A673 (cell line): ENCODE data around the gene RANGRF. TPM values are rescaled to one million over a fixed set of nuclear protein-coding genes. Genes with fewer than 3 reads are reported as not detected.

Experiments
- BruUV-seq: library from RNA; stranded (reverse); fragments of 400-500 nt; replicated peaks from 2 replicates; lab custom pipeline; 2021; lab: Mats Ljungman, UMichigan
- CTCF ChIA-PET: fragments of 300-600 bp; sonication (Branson Sonifier 250); formaldehyde crosslinking; loops from one replicate; lab custom pipeline; 2022; ENCODE audit warnings: antibody characterized with exemption; lab: Charles Lee
- POLR2A ChIA-PET: fragments of 300-600 bp; sonication (Branson Sonifier 250); formaldehyde crosslinking; loops from one replicate; lab custom pipeline; 2022; ENCODE audit warnings: antibody characterized with exemption; ENCODE audit not compliant: low non-redundant PET; lab: Charles Lee
- DNase-seq: peaks from one replicate; pipeline ENCODE4 v3.0.0-alpha.2; 2015; ENCODE audit warnings: low spot score
- H3K27ac ChIP-seq: fragments of 200-600 bp; sonication (generic); 2 replicates; pipeline ENCODE4 v1.5.1; 2016; ENCODE audit warnings: mixed run types, low read depth, mild to moderate bottlenecking, mixed read lengths, antibody characterized with exemption, low read length; ENCODE audit not compliant: poor library complexity, severe bottlenecking
- H3K27me3 ChIP-seq: fragments of 200-600 bp; sonication (generic); replicated peaks from 2 replicates; pipeline ENCODE4 v1.6.1; 2017; ENCODE audit warnings: mixed run types, low read depth, mild to moderate bottlenecking, mixed read lengths, antibody characterized with exemption, low read length; ENCODE audit not compliant: insufficient read depth, poor library complexity
- H3K36me3 ChIP-seq: fragments of 200-600 bp; sonication (generic); 2 replicates; pipeline ENCODE4 v1.6.1; 2016; ENCODE audit warnings: mixed run types, mild to moderate bottlenecking, mixed read lengths, antibody characterized with exemption, low read length; ENCODE audit not compliant: insufficient read depth, poor library complexity, severe bottlenecking
- H3K4me1 ChIP-seq: fragments of 200-600 bp; sonication (generic); 2 replicates; pipeline ENCODE4 v1.6.1; 2017; ENCODE audit warnings: mixed run types, mild to moderate bottlenecking, mixed read lengths, antibody characterized with exemption, low read length; ENCODE audit not compliant: insufficient read depth, poor library complexity, severe bottlenecking
- H3K4me3 ChIP-seq: fragments of 200-600 bp; sonication (generic); 2 replicates; pipeline ENCODE4 v1.5.1; 2016; ENCODE audit warnings: low read depth, mixed run types, mild to moderate bottlenecking, mixed read lengths, low read length; ENCODE audit not compliant: poor library complexity, severe bottlenecking
- H3K9me3 ChIP-seq: fragments of 200-600 bp; sonication (generic); 2 replicates; pipeline ENCODE4 v1.6.1; 2016; ENCODE audit warnings: mixed run types, low read depth, mild to moderate bottlenecking, mixed read lengths, antibody characterized with exemption, low read length; ENCODE audit not compliant: poor library complexity, severe bottlenecking
- EZH2 ChIP-seq: fragments of 200-600 bp; sonication (generic); IDR thresholded peaks from 2 replicates; pipeline ENCODE4 v1.6.1; 2017; ENCODE audit warnings: borderline replicate concordance, low read depth, mild to moderate bottlenecking, mixed read lengths, antibody characterized with exemption, low read length; ENCODE audit not compliant: poor library complexity, severe bottlenecking
- intact Hi-C: fragments of 100-400 bp; cut with micrococcal nuclease; formaldehyde crosslinking; loops from one replicate; pipeline ENCODE4 v1.10.0; 2022; ENCODE audit not compliant: unreplicated experiment
- total RNA-seq: library from RNA; stranded (reverse); gene quantifications from 2 replicates; pipeline ENCODE4 v1.2.3, GENCODE V29; 2021
- TF ChIP-seq, protein P1 (sequence below): fragments of 300-800, 200-600 bp; sonication (generic); conservative IDR thresholded peaks from 2 replicates; pipeline ENCODE4 v1.5.1; 2017; ENCODE audit warnings: low read depth, mild to moderate bottlenecking, antibody characterized with exemption, low read length, moderate library complexity, mixed read lengths

RANGRF gene
- total RNA-seq, 1 experiment from 2014 or later = 26.8 TPM

DNA sequence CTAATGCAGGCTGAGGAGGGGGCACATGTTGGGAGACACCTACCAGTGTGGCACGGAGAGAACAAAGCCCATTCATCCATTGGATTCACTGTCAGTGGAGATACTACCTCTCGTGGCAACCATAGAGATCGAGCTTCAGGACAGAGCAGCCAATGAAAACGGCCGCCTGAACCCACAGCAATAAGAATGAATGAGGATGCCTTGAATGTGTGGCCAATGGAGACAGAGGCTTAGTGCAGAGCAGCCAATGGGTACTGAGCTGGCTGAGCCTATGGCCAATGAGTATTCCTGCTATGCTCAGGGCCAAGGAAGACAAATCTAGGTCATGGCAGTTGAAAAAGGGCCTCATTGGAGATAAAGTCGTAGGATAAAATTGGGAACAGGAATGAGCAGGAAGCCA lies 32.5 kb downstream of the RANGRF start:
- H3K27me3 ChIP-seq = peaks cover 7% of the 10 kb centered on the region
- H3K4me1 ChIP-seq = no peaks in the 10 kb centered on the region
- intact Hi-C loops = no loop called here
- DNase-seq = no peak
- no peaks in the 10 kb centered on the region for H3K9me3 ChIP-seq
- H3K4me3 ChIP-seq = no peak overlapping the region
- no TSS peak for BruUV-seq
- no peak overlapping the region for H3K27ac ChIP-seq
- no peaks in the 10 kb centered on the region for H3K36me3 ChIP-seq
- POLR2A ChIA-PET = no interaction called here
- TF ChIP-seq, protein P1, sequence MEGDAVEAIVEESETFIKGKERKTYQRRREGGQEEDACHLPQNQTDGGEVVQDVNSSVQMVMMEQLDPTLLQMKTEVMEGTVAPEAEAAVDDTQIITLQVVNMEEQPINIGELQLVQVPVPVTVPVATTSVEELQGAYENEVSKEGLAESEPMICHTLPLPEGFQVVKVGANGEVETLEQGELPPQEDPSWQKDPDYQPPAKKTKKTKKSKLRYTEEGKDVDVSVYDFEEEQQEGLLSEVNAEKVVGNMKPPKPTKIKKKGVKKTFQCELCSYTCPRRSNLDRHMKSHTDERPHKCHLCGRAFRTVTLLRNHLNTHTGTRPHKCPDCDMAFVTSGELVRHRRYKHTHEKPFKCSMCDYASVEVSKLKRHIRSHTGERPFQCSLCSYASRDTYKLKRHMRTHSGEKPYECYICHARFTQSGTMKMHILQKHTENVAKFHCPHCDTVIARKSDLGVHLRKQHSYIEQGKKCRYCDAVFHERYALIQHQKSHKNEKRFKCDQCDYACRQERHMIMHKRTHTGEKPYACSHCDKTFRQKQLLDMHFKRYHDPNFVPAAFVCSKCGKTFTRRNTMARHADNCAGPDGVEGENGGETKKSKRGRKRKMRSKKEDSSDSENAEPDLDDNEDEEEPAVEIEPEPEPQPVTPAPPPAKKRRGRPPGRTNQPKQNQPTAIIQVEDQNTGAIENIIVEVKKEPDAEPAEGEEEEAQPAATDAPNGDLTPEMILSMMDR = no peak
- no peak for TF ChIP-seq EZH2
- CTCF ChIA-PET = interaction anchor here (0.6 kb wide), 1 partner anchor 227 kb away, joined by 3 read pairs; no protein-coding TSS in a partner anchor

DNA sequence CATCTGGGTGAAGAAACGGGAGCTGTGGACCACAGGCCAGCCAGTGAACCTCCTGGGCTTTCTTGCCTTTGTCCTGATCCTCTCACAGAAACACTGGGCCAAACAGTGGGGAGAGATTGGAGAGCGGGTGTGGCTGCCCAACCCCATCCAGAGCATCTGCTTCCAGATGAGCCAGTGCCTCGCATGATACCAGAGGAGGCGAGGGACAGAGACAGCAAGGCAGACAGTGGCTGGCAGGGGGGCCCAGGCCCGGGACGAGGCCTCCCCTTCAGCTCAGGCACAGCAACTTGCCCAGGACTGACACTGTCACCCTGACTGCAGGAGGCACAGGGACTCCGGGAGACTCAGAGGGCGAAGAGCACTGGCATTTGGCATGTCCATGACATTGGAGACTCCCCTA lies 33.6 kb downstream of the RANGRF start:
- no peak for DNase-seq
- H3K27ac ChIP-seq = no peak overlapping the region
- ChIA-PET POLR2A (no interaction called here), CTCF (no interaction called here)
- H3K4me1 ChIP-seq = no peaks in the 10 kb centered on the region
- no peak overlapping the region for H3K4me3 ChIP-seq
- H3K27me3 ChIP-seq = no peaks in the 10 kb centered on the region
- no TSS peak for BruUV-seq
- H3K9me3 ChIP-seq = no peaks in the 10 kb centered on the region
- no peaks in the 10 kb centered on the region for H3K36me3 ChIP-seq
- no peak for TF ChIP-seq EZH2
- TF ChIP-seq, protein P1 = no peak
- intact Hi-C loops = no loop called here

DNA sequence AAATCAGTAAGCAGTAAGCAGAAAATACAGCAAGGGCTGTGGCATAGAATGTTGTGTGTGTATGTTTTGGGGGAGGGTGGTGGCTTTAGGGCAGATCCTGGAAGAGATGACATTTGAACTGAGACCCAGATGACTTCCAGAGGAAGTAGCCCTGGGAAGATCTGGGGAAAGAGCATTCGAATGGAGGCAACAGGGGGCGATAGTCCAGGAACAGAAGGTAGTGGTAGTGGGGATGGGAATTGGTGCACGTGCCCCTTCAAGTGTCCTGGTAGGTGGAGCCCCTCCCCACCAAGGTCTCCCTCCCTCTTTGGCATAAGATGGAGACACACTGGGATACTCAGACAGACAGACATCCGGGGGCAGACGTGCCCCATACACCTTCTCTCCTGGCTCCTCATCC lies 35.7 kb downstream of the RANGRF start:
- Histone ChIP-seq H3K36me3 (no peaks in the 10 kb centered on the region), H3K27ac (no peak overlapping the region), H3K4me1 (no peaks in the 10 kb centered on the region), H3K9me3 (no peaks in the 10 kb centered on the region), H3K4me3 (no peak overlapping the region), H3K27me3 (no peaks in the 10 kb centered on the region)
- POLR2A ChIA-PET = no interaction called here
- no TSS peak for BruUV-seq
- no peak for TF ChIP-seq EZH2
- no peak for DNase-seq
- CTCF ChIA-PET = no interaction called here
- intact Hi-C loops = no loop called here

DNA sequence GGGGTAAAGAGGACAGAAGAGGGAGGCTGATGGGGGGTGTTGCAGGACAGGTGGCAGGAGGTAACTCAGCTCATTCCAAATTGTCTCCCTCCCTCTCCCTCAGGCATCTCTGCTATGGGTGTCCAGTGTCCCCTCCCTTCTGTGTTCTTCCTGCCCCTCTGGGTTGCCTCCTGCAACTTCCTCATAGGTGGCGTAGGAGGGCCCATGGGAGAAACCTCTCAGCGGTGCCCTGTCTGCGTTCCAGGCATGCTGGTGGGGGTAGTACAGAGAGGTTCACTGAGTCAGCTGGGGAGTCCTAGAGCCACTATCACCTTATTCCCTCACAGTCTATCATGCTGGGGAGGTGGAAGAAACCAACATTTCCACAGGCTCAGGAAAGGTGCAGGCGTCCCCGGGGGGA lies 36.5 kb downstream of the RANGRF start:
- no TSS peak for BruUV-seq
- TF ChIP-seq, protein P1 = no peak
- no peak for TF ChIP-seq EZH2
- Histone ChIP-seq H3K36me3 (no peaks in the 10 kb centered on the region), H3K27me3 (no peaks in the 10 kb centered on the region), H3K4me3 (no peak overlapping the region), H3K27ac (no peak overlapping the region), H3K4me1 (no peaks in the 10 kb centered on the region), H3K9me3 (no peaks in the 10 kb centered on the region)
- intact Hi-C loops = no loop called here
- no peak for DNase-seq
- ChIA-PET CTCF (no interaction called here), POLR2A (no interaction called here)
